ENCODE results near the gene PHF21A. TPM values are rescaled to one million over a fixed set of nuclear protein-coding genes. Genes with fewer than 3 reads are reported as not detected.

Gene PHF21A
- polyA plus RNA-seq, 1 experiment = 29.0 TPM

- ChIA-PET POLR2A (no interaction called here), CTCF (no interaction called here)
- Histone ChIP-seq H3K4me3 (ENCODE audit: low read depth, low read length) (no peak overlapping the region), H3K27me3 (ENCODE audit: control insufficient read depth, insufficient read depth, low read length) (no peaks in the 10 kb centered on the region), H3K27ac (ENCODE audit: low read depth, low read length) (no peak overlapping the region), H3K9me3 (ENCODE audit: control insufficient read depth, insufficient read depth, low read length) (no peaks in the 10 kb centered on the region)
- DNase-seq (ENCODE audit: low read depth, low spot score) = no peak
- TF ChIP-seq, protein P1, sequence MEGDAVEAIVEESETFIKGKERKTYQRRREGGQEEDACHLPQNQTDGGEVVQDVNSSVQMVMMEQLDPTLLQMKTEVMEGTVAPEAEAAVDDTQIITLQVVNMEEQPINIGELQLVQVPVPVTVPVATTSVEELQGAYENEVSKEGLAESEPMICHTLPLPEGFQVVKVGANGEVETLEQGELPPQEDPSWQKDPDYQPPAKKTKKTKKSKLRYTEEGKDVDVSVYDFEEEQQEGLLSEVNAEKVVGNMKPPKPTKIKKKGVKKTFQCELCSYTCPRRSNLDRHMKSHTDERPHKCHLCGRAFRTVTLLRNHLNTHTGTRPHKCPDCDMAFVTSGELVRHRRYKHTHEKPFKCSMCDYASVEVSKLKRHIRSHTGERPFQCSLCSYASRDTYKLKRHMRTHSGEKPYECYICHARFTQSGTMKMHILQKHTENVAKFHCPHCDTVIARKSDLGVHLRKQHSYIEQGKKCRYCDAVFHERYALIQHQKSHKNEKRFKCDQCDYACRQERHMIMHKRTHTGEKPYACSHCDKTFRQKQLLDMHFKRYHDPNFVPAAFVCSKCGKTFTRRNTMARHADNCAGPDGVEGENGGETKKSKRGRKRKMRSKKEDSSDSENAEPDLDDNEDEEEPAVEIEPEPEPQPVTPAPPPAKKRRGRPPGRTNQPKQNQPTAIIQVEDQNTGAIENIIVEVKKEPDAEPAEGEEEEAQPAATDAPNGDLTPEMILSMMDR (IDR thresholded peaks at IDR 0.05; ENCODE audit: low read depth, low read length) = no peak
Observed at GRCh38 chr11:46065681-46066080, 55.6 kb downstream of the PHF21A start.

DNA sequence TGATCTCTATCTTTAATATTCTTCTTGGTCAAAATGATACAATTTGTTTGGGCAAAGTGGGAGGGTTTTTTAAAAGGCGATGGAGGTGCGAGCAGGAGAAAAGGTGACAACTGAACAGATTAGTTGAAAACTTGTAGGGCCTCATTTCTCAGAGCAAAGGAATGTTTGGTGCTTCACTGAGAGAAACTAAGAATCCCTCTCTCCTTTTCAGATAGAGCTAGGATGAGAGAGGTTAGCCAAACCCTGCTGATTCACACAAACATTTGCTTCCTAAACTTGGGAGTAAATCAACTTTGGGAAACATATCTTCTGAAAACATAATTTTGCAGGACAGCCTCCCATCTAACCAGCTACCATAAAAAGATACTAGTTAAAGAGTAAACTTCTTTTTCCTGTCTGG, 57.0 kb downstream of the PHF21A start:
- ChIA-PET CTCF (no interaction called here), POLR2A (no interaction called here)
- Histone ChIP-seq H3K9me3 (ENCODE audit: control insufficient read depth, insufficient read depth, low read length) (no peaks in the 10 kb centered on the region), H3K27ac (ENCODE audit: low read depth, low read length) (no peak overlapping the region), H3K4me3 (ENCODE audit: low read depth, low read length) (no peak overlapping the region), H3K27me3 (ENCODE audit: control insufficient read depth, insufficient read depth, low read length) (no peaks in the 10 kb centered on the region)
- TF ChIP-seq, protein P1 (IDR thresholded peaks at IDR 0.05; ENCODE audit: low read depth, low read length) = 0 out of 2 replicates have a peak, but pooled peaks have one; percentile 1
- DNase-seq (ENCODE audit: low read depth, low spot score) = no peak

DNA sequence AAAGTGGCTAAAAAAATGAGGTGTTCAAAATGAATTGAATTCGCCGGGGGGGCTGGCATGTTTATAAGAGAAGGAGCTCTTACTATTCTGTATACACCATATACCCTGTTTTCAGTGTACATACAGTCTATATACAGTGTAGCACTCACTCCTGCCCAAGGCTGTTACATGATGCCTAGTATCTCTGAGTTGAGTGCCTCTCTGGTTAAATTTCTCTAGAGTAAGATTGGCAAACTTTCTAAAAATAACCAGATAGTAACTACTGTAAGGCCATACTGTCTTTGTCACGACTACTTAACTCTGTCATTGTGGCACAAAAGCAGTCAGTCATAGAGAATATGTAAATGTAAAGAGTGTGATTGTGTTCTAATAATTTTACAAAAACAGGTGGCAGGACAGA, 58.1 kb downstream of the PHF21A start:
- POLR2A ChIA-PET = no interaction called here

DNA sequence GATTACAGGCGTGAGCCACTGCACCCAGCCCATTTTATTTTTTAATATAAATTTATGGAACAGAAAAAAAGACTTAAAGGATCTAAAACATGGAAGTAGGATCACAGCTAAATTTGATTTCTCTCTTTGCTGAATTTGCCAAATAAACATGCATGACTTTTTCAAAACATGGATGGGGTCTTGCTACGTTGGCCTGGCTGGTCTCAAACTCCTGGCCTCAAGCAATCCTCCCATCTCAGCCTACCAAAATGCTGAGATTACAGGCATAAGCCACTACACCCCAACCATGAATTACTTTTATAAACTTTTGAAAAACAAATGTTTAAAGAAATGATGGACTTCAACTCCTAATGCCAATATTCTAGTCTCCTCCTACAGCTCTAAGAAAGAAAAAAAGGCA, 61.2 kb downstream of the PHF21A start:
- CTCF ChIA-PET = interaction anchor here (1.5 to 1.6 kb wide), 2 partner anchors 53 to 95 kb away, joined by 4 to 7 read pairs; no protein-coding TSS in a partner anchor
- Histone ChIP-seq H3K27ac (ENCODE audit: low read depth, low read length) (no peak overlapping the region), H3K27me3 (ENCODE audit: control insufficient read depth, insufficient read depth, low read length) (no peaks in the 10 kb centered on the region), H3K4me3 (ENCODE audit: low read depth, low read length) (no peak overlapping the region), H3K9me3 (ENCODE audit: control insufficient read depth, insufficient read depth, low read length) (no peaks in the 10 kb centered on the region)
- POLR2A ChIA-PET = no interaction called here
- TF ChIP-seq, protein P1 (IDR thresholded peaks at IDR 0.05; ENCODE audit: low read depth, low read length) = no peak
- DNase-seq (ENCODE audit: low read depth, low spot score) = no peak

More for the DNA sequence above, 58.1 kb downstream of the PHF21A start:
- H3K9me3 ChIP-seq (ENCODE audit: control insufficient read depth, insufficient read depth, low read length) = no peaks in the 10 kb centered on the region
- H3K27me3 ChIP-seq (ENCODE audit: control insufficient read depth, insufficient read depth, low read length) = no peaks in the 10 kb centered on the region
- H3K4me3 ChIP-seq (ENCODE audit: low read depth, low read length) = no peak overlapping the region
- CTCF ChIA-PET = interaction anchor here (0.7 kb wide), 1 partner anchor 99 kb away, joined by 3 read pairs; no protein-coding TSS in a partner anchor
- DNase-seq (ENCODE audit: low read depth, low spot score) = no peak
- TF ChIP-seq, protein P1 (IDR thresholded peaks at IDR 0.05; ENCODE audit: low read depth, low read length) = no peak
- H3K27ac ChIP-seq (ENCODE audit: low read depth, low read length) = no peak overlapping the region

- H3K9me3 ChIP-seq (ENCODE audit: control insufficient read depth, insufficient read depth, low read length) = no peaks in the 10 kb centered on the region
- H3K4me3 ChIP-seq (ENCODE audit: low read depth, low read length) = no peak overlapping the region
- no peak for DNase-seq (ENCODE audit: low read depth, low spot score)
- POLR2A ChIA-PET = no interaction called here
- no peak overlapping the region for H3K27ac ChIP-seq (ENCODE audit: low read depth, low read length)
- CTCF ChIA-PET = no interaction called here
- H3K27me3 ChIP-seq (ENCODE audit: control insufficient read depth, insufficient read depth, low read length) = no peaks in the 10 kb centered on the region
- TF ChIP-seq, protein P1 (IDR thresholded peaks at IDR 0.05; ENCODE audit: low read depth, low read length) = no peak
Observed at GRCh38 chr11:46057489-46057888, 63.8 kb downstream of the PHF21A start.
